ENCODE data around the gene SERBP1.

- TF ChIP-seq CTCF (conservative IDR thresholded peaks at IDR 0.05) (no peak), EZH2 (IDR thresholded peaks at IDR 0.05; ENCODE audit: low read depth) (no peak)
Measured at GRCh38 chr1:67439277-67440029, 9.3 kb upstream of the SERBP1 start.
